ENCODE data around the gene BRDT.

Gene BRDT

DNA sequence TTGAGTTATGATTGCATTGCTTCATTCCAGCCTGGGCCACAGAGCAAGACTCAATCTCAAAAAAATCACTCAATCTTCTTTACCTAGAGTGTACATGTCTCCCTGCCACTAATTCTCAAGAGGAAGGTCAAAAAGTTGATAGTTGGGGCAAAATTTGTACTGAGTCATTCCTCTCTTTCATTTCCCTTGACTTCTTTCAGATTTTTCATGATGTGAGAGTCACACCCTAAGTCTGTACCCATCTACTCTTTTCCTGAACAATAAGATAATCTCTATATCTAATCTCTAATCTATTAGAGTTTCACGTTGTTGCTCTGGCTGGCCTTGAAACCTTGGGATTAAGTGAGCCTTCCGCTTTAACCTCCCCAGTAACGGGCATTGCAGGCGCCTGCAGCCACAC, 1.1 kb upstream of the BRDT start:
- H3K4me1 ChIP-seq (ENCODE audit: insufficient read depth, low read length): peaks cover 6% of the 10 kb centered on the region; the same call in 1 of the 2 replicates
- H3K9ac ChIP-seq (ENCODE audit: low read depth, low read length): no peak overlapping the region
- H3K9me3 ChIP-seq (ENCODE audit: control insufficient read depth, insufficient read depth, low read length): no peaks in the 10 kb centered on the region
- no peaks in the 10 kb centered on the region for H3K36me3 ChIP-seq (ENCODE audit: insufficient read depth, low read length)

DNA sequence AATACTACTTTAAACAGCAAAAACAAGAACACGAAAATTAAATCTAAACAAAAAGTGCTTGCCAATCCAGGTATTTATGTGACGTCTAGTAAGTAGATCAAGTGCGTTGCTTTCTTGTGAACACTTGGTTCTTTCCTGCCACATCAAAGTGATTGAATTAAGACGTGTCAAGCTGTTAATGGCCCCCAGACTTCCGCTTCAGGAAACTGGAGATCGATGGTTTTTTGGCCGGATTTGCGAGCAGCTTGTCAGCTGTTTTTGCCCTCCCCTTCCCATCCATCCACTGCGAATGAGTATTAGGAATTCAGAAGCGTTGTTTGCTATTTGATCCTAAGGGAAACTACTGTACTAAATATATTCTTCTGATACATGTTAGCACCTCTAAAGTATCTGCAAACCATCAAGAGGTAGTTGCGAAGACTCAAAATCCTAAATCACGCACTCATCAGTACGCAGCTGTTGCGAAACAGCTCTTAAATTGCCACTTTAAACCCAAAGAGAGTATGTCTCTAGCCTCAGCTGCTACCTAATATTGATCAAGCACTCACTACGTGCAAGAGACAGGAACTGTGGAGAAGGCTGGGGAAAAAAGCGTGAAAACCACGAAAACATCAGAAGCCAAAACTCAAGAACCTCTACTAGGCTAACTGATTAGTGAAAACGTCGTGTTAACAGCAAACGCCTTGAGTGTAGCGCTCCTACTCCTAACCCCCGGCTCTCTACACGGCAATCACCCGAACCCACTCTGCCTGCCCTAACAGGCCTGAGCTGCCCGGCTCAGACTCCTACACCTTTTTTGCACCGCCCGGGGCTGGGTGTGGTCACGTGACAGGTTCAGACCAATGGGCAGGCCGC, 473 bp upstream of the BRDT start:
- Histone ChIP-seq H3K9me3 (ENCODE audit: control insufficient read depth, insufficient read depth, low read length) (no peaks in the 10 kb centered on the region), H3K9ac (ENCODE audit: low read depth, low read length) (no peak overlapping the region), H3K36me3 (ENCODE audit: insufficient read depth, low read length) (no peaks in the 10 kb centered on the region), H3K4me1 (ENCODE audit: insufficient read depth, low read length) (peaks cover 2% of the 10 kb centered on the region; the same call in 1 of the 2 replicates)

DNA sequence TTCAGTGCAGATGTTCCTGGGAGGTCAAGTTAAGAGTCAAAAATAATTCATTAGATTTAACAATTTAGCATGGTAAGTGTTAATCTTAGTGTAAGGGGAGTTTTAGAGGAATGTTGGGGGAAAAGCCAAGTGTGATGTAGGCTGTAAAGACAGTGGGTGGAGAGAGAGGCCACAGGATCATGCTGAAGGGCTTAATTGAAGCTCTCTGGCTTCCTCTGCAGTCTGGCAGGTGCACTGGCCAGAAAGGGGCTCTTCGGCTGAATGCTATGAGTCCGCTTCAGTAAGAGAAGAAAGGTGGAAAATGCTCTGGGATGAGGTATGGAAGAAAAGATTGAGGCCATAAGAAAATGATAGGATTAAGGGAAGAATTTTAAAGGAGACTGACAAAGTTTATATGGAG, 3.0 kb downstream of the BRDT start:
- H3K9me3 ChIP-seq (ENCODE audit: control insufficient read depth, insufficient read depth, low read length): no peaks in the 10 kb centered on the region
- no peak overlapping the region for H3K9ac ChIP-seq (ENCODE audit: low read depth, low read length)
- H3K4me1 ChIP-seq (ENCODE audit: insufficient read depth, low read length): no peaks in the 10 kb centered on the region
- H3K36me3 ChIP-seq (ENCODE audit: insufficient read depth, low read length): no peaks in the 10 kb centered on the region

DNA sequence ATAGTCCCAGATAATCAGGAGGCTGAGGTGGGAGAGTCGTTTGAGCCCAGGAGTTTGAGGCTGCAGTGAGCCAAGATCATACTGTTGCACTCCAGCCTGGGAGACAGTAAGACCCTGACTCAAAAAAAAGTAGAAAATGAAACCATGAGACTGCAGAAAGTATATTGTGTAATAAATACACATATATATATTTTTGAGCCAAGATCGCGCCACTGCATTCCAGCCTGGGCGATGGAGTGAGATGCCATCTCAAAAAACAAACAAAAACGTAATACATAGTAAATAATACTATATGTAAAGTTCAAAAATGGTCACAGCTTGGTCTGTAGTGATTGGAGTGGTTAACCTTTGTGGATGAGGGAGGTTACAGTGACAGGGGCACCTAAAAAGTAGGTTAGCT, 9.7 kb downstream of the BRDT start:
- Histone ChIP-seq H3K9ac (ENCODE audit: low read depth, low read length) (no peak overlapping the region), H3K9me3 (ENCODE audit: control insufficient read depth, insufficient read depth, low read length) (no peaks in the 10 kb centered on the region), H3K4me1 (ENCODE audit: insufficient read depth, low read length) (no peaks in the 10 kb centered on the region), H3K36me3 (ENCODE audit: insufficient read depth, low read length) (no peaks in the 10 kb centered on the region)

DNA sequence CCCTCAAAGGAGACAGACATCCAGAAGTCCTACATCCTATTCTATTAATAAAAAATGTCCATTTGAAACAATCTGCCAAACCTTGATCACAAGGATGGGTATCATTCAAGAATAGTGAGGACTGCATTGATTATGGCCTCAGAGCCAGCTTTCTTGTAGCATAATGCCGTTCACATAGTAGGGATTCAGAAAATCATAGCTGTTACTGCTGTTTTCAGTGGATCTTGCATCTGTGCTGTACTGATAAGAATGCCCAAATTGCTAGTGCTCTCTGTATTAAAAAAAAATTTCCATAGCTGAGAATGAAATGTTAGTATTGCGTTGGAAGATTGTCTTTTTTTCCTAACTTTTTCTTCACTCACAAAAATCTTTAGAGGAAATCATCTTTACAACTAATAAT, 19.1 kb downstream of the BRDT start:
- H3K36me3 ChIP-seq (ENCODE audit: insufficient read depth, low read length): no peaks in the 10 kb centered on the region
- H3K9ac ChIP-seq (ENCODE audit: low read depth, low read length): no peak overlapping the region
- H3K4me1 ChIP-seq (ENCODE audit: insufficient read depth, low read length): no peaks in the 10 kb centered on the region
- no peaks in the 10 kb centered on the region for H3K9me3 ChIP-seq (ENCODE audit: control insufficient read depth, insufficient read depth, low read length)

DNA sequence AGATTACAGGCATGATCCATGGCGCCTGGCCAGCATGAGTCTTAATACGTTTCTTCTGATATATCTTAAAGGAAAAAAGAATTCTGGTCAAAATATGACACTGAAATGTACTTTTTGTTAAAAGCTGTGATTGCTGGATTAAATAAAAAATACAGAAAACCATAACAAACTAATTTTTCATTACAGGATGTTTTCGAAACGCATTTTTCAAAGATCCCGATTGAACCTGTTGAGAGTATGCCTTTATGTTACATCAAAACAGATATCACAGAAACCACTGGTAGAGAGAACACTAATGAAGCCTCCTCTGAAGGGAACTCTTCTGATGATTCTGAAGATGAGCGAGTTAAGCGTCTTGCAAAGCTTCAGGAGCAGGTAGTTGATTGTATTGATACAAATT, 30.2 kb downstream of the BRDT start:
- no peaks in the 10 kb centered on the region; the same call in 1 of the 2 replicates for H3K4me1 ChIP-seq (ENCODE audit: insufficient read depth, low read length)
- H3K9me3 ChIP-seq (ENCODE audit: control insufficient read depth, insufficient read depth, low read length): no peaks in the 10 kb centered on the region
- no peaks in the 10 kb centered on the region for H3K36me3 ChIP-seq (ENCODE audit: insufficient read depth, low read length)
- no peak overlapping the region for H3K9ac ChIP-seq (ENCODE audit: low read depth, low read length)

DNA sequence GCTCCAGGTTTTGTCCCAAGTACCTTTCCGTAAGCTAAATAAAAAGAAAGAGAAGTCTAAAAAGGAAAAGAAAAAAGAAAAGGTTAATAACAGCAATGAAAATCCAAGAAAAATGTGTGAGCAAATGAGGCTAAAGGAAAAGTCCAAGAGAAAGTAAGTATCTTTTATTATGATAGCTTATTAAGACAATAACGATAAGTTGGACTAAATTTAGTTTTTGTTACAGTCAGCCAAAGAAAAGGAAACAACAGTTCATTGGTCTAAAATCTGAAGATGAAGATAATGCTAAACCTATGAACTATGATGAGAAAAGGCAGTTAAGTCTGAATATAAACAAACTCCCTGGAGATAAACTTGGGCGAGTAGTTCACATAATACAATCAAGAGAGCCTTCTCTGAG, 31.5 kb downstream of the BRDT start:
- H3K36me3 ChIP-seq (ENCODE audit: insufficient read depth, low read length): no peaks in the 10 kb centered on the region
- H3K4me1 ChIP-seq (ENCODE audit: insufficient read depth, low read length): no peaks in the 10 kb centered on the region; the same call in 1 of the 2 replicates
- H3K9ac ChIP-seq (ENCODE audit: low read depth, low read length): no peak overlapping the region
- H3K9me3 ChIP-seq (ENCODE audit: control insufficient read depth, insufficient read depth, low read length): no peaks in the 10 kb centered on the region

DNA sequence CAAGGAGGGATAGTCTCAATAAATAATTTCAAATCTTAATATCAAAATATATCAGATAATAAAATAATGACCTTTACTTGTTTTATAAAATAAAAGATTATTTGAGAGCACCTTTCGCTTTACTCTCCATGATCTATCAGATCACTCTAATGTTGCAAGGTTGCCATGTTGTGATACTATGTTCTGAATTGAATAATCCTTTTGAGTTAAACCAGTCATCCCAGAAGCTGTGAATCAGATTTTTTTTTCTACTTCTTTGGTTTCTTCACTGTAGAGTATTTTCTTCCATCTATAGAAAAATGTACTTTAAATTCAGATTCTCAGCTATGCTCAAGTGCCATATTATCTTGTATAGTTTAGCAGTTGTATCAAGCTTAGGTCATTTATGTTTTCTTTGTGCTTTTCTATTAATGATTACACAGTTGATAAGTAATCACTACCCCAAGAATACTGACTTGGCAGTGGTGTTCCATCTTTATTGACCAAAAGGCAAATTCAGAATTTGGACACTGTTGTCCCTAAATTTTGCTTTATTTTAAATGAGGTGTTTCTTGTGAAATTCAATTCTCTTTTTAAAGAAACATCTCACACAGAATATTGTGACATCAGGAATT, 32.9 kb downstream of the BRDT start:
- H3K36me3 ChIP-seq (ENCODE audit: insufficient read depth, low read length): no peaks in the 10 kb centered on the region
- no peaks in the 10 kb centered on the region; the same call in 1 of the 2 replicates for H3K4me1 ChIP-seq (ENCODE audit: insufficient read depth, low read length)
- H3K9me3 ChIP-seq (ENCODE audit: control insufficient read depth, insufficient read depth, low read length): no peaks in the 10 kb centered on the region
- H3K9ac ChIP-seq (ENCODE audit: low read depth, low read length): no peak overlapping the region

DNA sequence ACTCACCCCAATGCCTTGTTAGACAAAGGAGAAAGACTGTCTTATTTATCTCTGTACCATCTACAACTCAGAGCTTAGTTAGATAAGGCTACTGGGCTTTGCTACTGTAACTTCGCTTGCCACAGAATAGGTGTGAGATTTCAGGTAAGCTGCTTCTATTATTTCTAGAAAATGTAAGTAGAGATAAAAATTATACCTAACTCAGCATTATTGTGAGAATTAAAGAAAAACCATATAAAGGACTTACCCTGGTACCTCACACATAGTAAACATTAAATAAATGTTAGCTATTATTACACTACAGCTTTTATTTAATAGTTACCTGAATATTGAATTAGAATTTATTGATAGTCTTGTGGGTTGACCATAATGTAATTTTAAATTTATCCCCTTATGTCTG, 44.1 kb downstream of the BRDT start:
- Histone ChIP-seq H3K9me3 (ENCODE audit: control insufficient read depth, insufficient read depth, low read length) (no peaks in the 10 kb centered on the region), H3K9ac (ENCODE audit: low read depth, low read length) (no peak overlapping the region)

DNA sequence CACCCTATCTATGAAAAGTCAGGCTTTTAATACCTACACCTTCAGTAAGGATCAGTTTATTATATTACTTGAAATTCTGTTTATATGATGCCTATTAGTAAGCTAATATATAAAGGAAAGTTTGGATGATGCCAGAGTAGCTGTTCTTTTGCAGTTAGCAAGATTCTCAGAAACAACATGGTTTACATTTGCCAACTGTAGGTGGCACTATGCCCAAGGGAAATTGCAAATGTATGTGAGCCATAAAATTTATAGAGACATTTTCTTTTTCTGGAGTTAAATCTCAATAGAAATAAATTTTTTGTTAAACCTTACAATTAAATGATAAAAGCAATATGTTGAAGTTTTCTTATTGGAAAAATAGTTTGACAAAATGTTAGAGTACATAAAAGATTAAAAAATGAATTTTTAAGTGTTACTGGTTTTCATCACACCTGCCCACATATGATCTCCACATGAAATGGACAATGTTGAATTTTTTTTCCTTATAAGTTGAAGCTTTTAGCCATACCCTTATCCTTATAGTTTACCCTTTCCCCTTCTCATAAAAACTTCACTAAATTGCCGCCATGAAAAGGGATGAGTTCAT, 48.5 kb downstream of the BRDT start:
- Histone ChIP-seq H3K4me1 (ENCODE audit: insufficient read depth, low read length) (no peaks in the 10 kb centered on the region), H3K9me3 (ENCODE audit: control insufficient read depth, insufficient read depth, low read length) (no peaks in the 10 kb centered on the region), H3K36me3 (ENCODE audit: insufficient read depth, low read length) (no peaks in the 10 kb centered on the region), H3K9ac (ENCODE audit: low read depth, low read length) (no peak overlapping the region)

More for the DNA sequence above, 44.1 kb downstream of the BRDT start:
- Histone ChIP-seq H3K4me1 (ENCODE audit: insufficient read depth, low read length) (no peaks in the 10 kb centered on the region), H3K36me3 (ENCODE audit: insufficient read depth, low read length) (no peaks in the 10 kb centered on the region)

DNA sequence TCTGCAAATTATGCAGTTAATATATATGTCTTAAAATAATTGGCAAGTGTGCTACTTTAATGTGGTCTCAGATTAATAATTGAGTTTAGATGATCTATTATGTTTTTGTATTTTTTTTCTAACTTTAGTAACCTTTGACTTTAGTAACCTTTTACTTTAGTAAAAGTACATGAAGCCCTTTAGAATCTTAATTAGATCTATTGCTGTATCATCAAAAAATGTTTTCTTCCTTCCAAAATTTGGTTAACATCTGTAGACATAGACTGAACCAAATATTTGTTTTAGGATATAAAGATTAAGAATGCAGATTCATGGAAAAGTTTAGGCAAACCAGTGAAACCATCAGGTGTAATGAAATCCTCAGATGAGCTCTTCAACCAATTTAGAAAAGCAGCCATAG, 54.9 kb downstream of the BRDT start:
- Histone ChIP-seq H3K4me1 (ENCODE audit: insufficient read depth, low read length) (no peaks in the 10 kb centered on the region), H3K9ac (ENCODE audit: low read depth, low read length) (no peak overlapping the region), H3K36me3 (ENCODE audit: insufficient read depth, low read length) (no peaks in the 10 kb centered on the region), H3K9me3 (ENCODE audit: control insufficient read depth, insufficient read depth, low read length) (no peaks in the 10 kb centered on the region)

DNA sequence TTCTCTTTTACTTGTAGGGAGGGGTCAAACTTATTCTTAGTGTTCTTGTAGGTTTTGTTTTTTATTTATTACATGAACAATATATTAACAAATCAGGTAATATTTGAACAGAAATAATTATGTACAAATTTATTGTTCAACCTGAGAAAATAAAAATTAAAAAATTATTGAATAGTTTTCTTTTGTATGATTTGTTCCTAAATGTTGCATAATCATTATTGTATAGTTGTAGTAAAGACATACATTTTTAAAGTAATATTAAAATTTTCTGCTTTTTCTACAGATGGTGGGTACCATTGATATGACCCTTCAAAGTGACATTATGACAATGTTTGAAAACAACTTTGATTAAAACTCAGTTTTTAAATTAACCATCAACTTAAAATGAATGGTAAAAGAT, 64.7 kb downstream of the BRDT start:
- H3K4me1 ChIP-seq (ENCODE audit: insufficient read depth, low read length): no peaks in the 10 kb centered on the region
- no peaks in the 10 kb centered on the region; the same call in 1 of the 2 replicates for H3K9me3 ChIP-seq (ENCODE audit: control insufficient read depth, insufficient read depth, low read length)
- no peak overlapping the region for H3K9ac ChIP-seq (ENCODE audit: low read depth, low read length)
- H3K36me3 ChIP-seq (ENCODE audit: insufficient read depth, low read length): no peaks in the 10 kb centered on the region

DNA sequence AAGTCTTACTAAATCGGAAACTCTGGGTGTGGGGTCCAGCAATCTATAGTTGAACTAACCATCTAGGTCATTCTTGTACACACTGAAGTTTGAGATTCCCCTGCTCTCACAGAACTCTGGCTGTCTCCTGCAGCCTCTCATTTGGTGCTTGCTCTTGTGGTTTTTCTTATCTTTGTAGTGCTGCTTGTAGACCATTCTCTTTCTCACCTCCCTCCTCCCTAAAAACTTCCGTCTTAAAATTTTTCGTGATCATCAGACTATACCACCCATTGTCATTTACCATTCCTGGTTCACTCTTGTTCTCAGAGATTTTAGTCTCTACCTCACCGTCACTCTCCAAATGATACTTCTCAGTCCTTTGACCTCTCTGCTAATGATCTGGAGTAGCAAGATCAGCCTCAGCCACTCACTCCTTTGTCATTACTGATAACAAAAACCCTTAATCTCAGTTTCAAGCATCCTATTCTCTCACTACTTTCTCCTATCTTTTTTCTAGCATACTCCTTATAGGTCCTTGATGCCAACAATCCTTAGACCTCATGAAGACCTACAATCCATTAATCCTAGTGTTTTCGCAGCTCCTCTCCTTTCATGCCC, 67.6 kb downstream of the BRDT start:
- Histone ChIP-seq H3K4me1 (ENCODE audit: insufficient read depth, low read length) (no peaks in the 10 kb centered on the region), H3K9me3 (ENCODE audit: control insufficient read depth, insufficient read depth, low read length) (no peaks in the 10 kb centered on the region), H3K9ac (ENCODE audit: low read depth, low read length) (no peak overlapping the region), H3K36me3 (ENCODE audit: insufficient read depth, low read length) (no peaks in the 10 kb centered on the region)

DNA sequence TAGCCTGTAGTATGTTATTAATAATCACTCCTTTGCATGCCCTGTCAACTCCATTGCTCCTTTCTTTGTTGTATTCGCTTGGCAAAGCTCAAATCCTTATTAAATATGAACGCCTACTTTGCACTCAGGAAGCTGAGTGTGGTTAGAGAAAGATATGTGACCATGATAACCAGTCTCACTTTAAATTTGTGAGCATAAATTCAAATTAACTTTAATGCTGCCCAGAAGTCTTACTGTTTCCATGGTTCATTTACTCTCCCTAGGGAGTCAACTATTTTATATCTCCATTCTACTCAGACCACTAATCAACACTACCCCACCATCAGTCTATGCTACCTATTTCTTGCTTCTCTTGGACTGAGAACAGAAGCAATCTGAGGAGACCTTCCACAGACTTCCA, 68.5 kb downstream of the BRDT start:
- Histone ChIP-seq H3K36me3 (ENCODE audit: insufficient read depth, low read length) (no peaks in the 10 kb centered on the region), H3K9ac (ENCODE audit: low read depth, low read length) (no peak overlapping the region), H3K4me1 (ENCODE audit: insufficient read depth, low read length) (no peaks in the 10 kb centered on the region), H3K9me3 (ENCODE audit: control insufficient read depth, insufficient read depth, low read length) (no peaks in the 10 kb centered on the region; the same call in 1 of the 2 replicates)
